Spleen (tissue), 11 donors: ENCODE data around the gene RIPK3. TPM values are rescaled to one million over a fixed set of nuclear protein-coding genes. Genes with fewer than 3 reads are reported as not detected.

ENCODE experiments used
- DNase-seq: peaks from one replicate; pipeline ENCODE4 v3.0.0-alpha.2; 2020
- H3K27ac ChIP-seq, 8 donors: fragments of 200-600 bp; sonication (generic) in 7 of 8; 1 replicate in 4 of 8; 2 replicates in 4 of 8; pipeline versions ENCODE4 v1.5.0 to v1.8.0; 2016 to 2021; ENCODE audit warnings: inconsistent platforms in 4 of 8, mild to moderate bottlenecking in 4 of 8, moderate library complexity in 1 of 8
- H3K27me3 ChIP-seq, 7 donors: fragments of 200-600 bp; sonication (generic) in 6 of 7; replicated peaks in 1 of 7; 1 replicate in 4 of 7; 2 replicates in 3 of 7; pipeline versions ENCODE4 v1.5.0 to v1.8.0; 2016 to 2021; ENCODE audit warnings: inconsistent platforms in 3 of 7, mild to moderate bottlenecking in 1 of 7
- H3K36me3 ChIP-seq, 6 donors: fragments of 200-600 bp; sonication (generic) in 5 of 6; 1 replicate in 4 of 6; 2 replicates in 2 of 6; pipeline versions ENCODE4 v1.5.0 to v1.8.0; 2016 to 2021; ENCODE audit warnings: inconsistent platforms in 2 of 6
- H3K4me1 ChIP-seq, 6 donors: fragments of 200-600 bp; sonication (generic) in 5 of 6; 1 replicate in 3 of 6; 2 replicates in 3 of 6; pipeline versions ENCODE4 v1.5.0 to v1.8.0; 2016 to 2021; ENCODE audit warnings: inconsistent platforms in 3 of 6
- H3K4me3 ChIP-seq, 8 donors: fragments of 200-600 bp; sonication (generic) in 7 of 8; 1 replicate in 4 of 8; 2 replicates in 4 of 8; pipeline versions ENCODE4 v1.5.0 to v1.8.0; 2016 to 2021; ENCODE audit warnings: inconsistent platforms in 4 of 8, mild to moderate bottlenecking in 4 of 8, moderate library complexity in 2 of 8
- H3K9me3 ChIP-seq, 8 donors: fragments of 200-600 bp; sonication (generic) in 7 of 8; 1 replicate in 4 of 8; 2 replicates in 4 of 8; pipeline versions ENCODE4 v1.5.0 to v1.8.0; 2016 to 2021; ENCODE audit warnings: inconsistent platforms in 4 of 8
- POLR2A ChIP-seq, 3 donors: fragments of 450-650 bp; IDR thresholded peaks; one replicate each; pipeline ENCODE4 v1.5.1; 2017; ENCODE audit warnings: antibody characterized with exemption in 3 of 3, mild to moderate bottlenecking in 1 of 3
- POLR2AphosphoS5 ChIP-seq, 3 donors: sonication (generic); formaldehyde crosslinking; IDR thresholded peaks; one replicate each; pipeline ENCODE4 v1.5.1; 2017; ENCODE audit warnings: antibody characterized with exemption in 3 of 3
- WGBS, 5 donors: extraction: QIAGEN DNeasy Blood & Tissue Kit in 3 of 5; methylation state at CpG; one replicate each; pipeline versions ENCODE4 v1.1.5 to v1.1.7; 2013 to 2018; 5-methylcytosine and 5-hydroxymethylcytosine counted together
- intact Hi-C: fragments of 100-400 bp; cut with DNase I; formaldehyde crosslinking; loops from one replicate; pipeline ENCODE4 v1.15.0; 2023; ENCODE audit warnings: low total_unique reads
- polyA plus RNA-seq, 3 donors: library from polyadenylated mRNA; stranded (reverse); fragments of 200-250 nt; gene quantifications; one replicate each; pipeline ENCODE4 v1.2.1, GENCODE V29; 2013
- total RNA-seq, 7 donors: library from RNA; depleted of rRNA in 3 of 7; stranded (reverse); fragments of >200 nt in 3 of 7; fragmentation: NEBNext Ultra II Directional in 4 of 7; extraction: Animal tissue kit (Norgen Biotek cat#: 25700) in 4 of 7; gene quantifications; one replicate each; pipeline versions ENCODE4 v1.1.0 to v1.2.1, GENCODE V29; 2016 to 2021
- TF ChIP-seq, protein P1 (sequence below), 11 experiments: fragments of 200-600 bp in 7 of 11; fragments of 450-650 bp in 4 of 11; sonication (generic) in 4 of 11; IDR thresholded peaks in 8 of 11; conservative IDR thresholded peaks in 3 of 11; 1 replicate in 7 of 11; 2 replicates in 4 of 11; pipeline versions ENCODE4 v1.4.0 to v1.8.0; 2016 to 2021; ENCODE audit warnings: antibody characterized with exemption in 11 of 11, inconsistent platforms in 4 of 11, mild to moderate bottlenecking in 1 of 11
- donor health status: healthy with polysubstance abuse.
- donor health status: DM: no; HTN: no; CAD: no; lungs with moderate emphysema.
- donor health status: DM: no; HTN: no; CAD: no.
- donor health status: Bipolar disorder and iron deficiency.
- donor health status: healthy.
- donor health status: DM: no; HTN: no; CAD: no.
- donor health status: DM: yes; HTN: yes; CAD: no.

Gene RIPK3
- total and polyA plus RNA-seq, 10 donors: 14.0 to 42.4 (median 28.4) TPM

DNA sequence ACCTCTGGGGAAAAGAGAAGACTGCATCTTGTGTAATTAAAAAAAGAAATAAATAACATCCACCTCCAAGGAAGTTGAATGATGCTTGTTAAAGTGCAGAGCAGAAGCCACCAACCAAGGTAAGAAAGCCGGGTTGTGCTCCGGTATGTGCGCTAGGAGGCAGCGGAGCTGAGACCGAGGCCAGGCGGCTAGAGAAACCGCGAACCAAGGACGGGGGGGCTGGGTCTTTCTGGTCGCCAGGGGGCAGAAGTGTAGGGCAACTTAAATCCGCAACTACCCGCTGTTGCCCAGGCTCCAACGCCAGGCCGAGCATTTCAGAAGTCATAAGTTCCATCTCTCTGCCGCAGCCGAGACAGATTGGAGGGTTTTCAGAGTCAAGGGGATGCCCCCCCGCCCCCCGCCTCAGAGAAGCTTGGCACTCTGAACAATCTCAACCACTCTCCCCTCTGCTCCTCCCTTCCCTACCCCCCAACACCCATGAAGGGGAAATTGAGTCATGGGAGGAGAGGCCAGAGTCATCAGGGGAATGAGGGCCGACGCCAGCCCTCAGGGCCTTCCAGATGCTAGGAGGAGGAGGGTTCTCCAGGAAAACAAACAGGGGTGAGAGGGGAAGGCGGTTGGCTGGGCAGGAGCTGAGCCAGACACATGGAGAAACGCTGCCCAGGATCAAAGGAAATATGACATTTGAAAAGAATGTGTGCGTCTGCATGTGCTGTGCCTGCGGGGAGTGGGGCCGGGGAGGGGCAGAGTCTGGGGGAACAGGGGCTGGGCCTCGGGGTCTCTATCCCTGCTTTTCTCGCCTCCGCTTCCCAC lies 26.0 kb upstream of the RIPK3 start:
- WGBS, 5 donors: 9 to 12% (median 10%) methylated on average over 26 to 28 of the region's 28 CpGs
- no peaks in the 10 kb centered on the region for H3K9me3 ChIP-seq
- peak overlapping the region in 7 of 8 donors; percentile 25 to 73 (median 37) for H3K4me3 ChIP-seq
- TF ChIP-seq POLR2A (IDR thresholded peaks at IDR 0.05) (no peak), POLR2AphosphoS5 (IDR thresholded peaks at IDR 0.05) (peak; percentile 50 to 73 (median 62))
- TF ChIP-seq, protein P1, sequence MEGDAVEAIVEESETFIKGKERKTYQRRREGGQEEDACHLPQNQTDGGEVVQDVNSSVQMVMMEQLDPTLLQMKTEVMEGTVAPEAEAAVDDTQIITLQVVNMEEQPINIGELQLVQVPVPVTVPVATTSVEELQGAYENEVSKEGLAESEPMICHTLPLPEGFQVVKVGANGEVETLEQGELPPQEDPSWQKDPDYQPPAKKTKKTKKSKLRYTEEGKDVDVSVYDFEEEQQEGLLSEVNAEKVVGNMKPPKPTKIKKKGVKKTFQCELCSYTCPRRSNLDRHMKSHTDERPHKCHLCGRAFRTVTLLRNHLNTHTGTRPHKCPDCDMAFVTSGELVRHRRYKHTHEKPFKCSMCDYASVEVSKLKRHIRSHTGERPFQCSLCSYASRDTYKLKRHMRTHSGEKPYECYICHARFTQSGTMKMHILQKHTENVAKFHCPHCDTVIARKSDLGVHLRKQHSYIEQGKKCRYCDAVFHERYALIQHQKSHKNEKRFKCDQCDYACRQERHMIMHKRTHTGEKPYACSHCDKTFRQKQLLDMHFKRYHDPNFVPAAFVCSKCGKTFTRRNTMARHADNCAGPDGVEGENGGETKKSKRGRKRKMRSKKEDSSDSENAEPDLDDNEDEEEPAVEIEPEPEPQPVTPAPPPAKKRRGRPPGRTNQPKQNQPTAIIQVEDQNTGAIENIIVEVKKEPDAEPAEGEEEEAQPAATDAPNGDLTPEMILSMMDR (IDR thresholded peaks at IDR 0.05 in 8 of 11, conservative IDR thresholded peaks at IDR 0.05 in 3 of 11): peak; percentile 64 to 95 (median 84)
- no peaks in the 10 kb centered on the region for H3K36me3 ChIP-seq
- H3K27me3 ChIP-seq: peaks cover 0 to 63% (median 11%) of the 10 kb centered on the region in 7 donors
- peaks cover 16 to 57% (median 41%) of the 10 kb centered on the region in 6 donors for H3K4me1 ChIP-seq
- peak; percentile 92 for DNase-seq
- intact Hi-C loops: loop anchor here (10.0 kb wide), 1 partner anchor 49 kb away; no protein-coding TSS in a partner anchor
- peak overlapping the region; percentile 68 to 85 (median 80) for H3K27ac ChIP-seq

DNA sequence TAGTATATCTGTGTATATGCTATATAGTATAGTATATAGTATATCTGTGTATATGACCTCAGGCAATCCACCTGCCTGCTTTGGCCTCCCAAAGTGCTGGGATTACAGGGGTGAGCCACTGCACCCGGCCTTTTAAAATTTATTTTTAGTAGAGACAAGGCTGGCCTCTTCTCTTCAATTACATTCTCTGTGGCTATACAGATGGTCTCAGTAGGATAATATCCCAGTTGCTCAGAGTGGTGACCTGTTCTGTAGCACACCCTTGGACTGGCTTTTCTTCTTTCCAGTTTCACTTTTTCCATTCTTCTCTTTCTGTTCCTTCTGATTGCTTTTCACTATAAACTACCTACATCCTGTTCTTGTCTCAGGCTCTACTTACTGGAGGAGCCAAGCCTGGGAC lies 25.1 kb upstream of the RIPK3 start:
- no peak for DNase-seq
- Histone ChIP-seq H3K4me1 (peaks cover 16 to 51% (median 39%) of the 10 kb centered on the region in 6 donors), H3K27me3 (peaks cover 0 to 60% (median 11%) of the 10 kb centered on the region in 7 donors), H3K4me3 (no peak overlapping the region), H3K27ac (no peak overlapping the region), H3K9me3 (peaks cover 0 to 4% (median 0%) of the 10 kb centered on the region in 8 donors), H3K36me3 (no peaks in the 10 kb centered on the region)
- 76 to 94% (median 88%) methylated on average over 1 of the region's 1 CpG for WGBS, 5 donors
- no peak for TF ChIP-seq POLR2A (IDR thresholded peaks at IDR 0.05)
- intact Hi-C loops: loop anchor here (10.0 kb wide), 1 partner anchor 50 kb away; no protein-coding TSS in a partner anchor

DNA sequence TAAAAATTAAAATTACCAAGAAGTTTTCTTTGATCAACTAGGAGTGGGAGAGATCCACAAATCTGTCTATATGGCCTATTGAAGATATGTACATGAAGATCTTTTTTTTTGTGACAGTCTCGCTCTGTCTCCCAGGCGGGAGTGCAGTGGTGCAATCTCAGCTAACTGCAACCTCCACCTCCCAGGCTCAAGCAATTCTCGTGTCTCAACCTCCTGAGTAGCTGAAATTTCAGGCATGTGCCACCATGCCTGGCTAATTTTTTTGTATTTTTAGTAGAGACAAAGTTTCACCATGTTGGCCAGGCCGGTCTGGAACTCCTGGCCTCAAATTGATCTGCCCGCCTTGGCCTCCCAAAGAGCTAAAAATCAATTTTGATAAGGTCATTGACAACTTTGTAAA lies 23.6 kb upstream of the RIPK3 start:
- Histone ChIP-seq H3K27ac (no peak overlapping the region), H3K36me3 (no peaks in the 10 kb centered on the region), H3K9me3 (peaks cover 0 to 4% (median 0%) of the 10 kb centered on the region in 8 donors), H3K27me3 (peaks cover 0 to 48% (median 8%) of the 10 kb centered on the region in 7 donors), H3K4me1 (peaks cover 16 to 37% (median 35%) of the 10 kb centered on the region in 6 donors), H3K4me3 (no peak overlapping the region)
- TF ChIP-seq, protein P1 (IDR thresholded peaks at IDR 0.05 in 8 of 11, conservative IDR thresholded peaks at IDR 0.05 in 3 of 11): no peak
- TF ChIP-seq POLR2AphosphoS5 (IDR thresholded peaks at IDR 0.05): no peak
- TF ChIP-seq POLR2A (IDR thresholded peaks at IDR 0.05): no peak
- intact Hi-C loops: loop anchor here (10.0 kb wide), 1 partner anchor 51 kb away; no protein-coding TSS in a partner anchor
- WGBS, 5 donors: 84 to 96% (median 86%) methylated on average over 5 of the region's 5 CpGs
- DNase-seq: no peak

DNA sequence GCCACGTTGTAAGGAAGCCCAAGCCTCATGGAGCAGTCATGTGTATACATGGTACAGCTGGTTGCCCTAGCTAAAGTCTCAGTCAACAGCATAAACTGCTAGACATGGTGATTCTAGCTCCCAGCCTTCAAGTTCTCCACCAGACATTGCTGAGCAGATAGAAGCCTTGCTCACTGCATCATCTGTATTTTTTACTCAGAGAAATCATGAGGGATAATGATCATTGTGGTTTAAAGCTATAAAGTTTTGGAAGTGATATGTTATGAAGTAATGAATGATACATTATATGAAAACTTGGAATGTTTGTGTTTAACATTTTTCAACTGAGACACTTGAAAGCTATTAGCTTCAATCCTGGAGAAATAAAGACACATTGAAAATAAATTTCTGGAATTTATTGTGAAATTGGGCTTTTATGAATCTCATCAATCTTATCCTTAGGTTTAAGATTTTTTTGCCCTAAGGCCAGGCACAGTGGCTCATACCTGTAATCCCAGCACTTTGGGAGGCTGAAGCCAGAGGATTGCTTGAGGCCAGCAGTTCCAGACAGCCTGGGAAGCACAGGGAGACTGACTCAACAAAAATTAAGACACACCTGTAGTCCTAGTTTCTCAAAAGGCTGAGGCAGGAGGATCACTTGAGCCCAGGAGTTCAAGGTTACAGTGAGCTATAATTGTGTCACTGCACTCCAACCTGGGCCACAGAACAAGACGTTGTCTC lies 22.6 kb upstream of the RIPK3 start:
- Histone ChIP-seq H3K4me3 (no peak overlapping the region), H3K36me3 (no peaks in the 10 kb centered on the region), H3K27me3 (peaks cover 0 to 46% (median 4%) of the 10 kb centered on the region in 7 donors), H3K9me3 (peaks cover 0 to 4% (median 0%) of the 10 kb centered on the region in 8 donors), H3K27ac (no peak overlapping the region), H3K4me1 (peaks cover 13 to 27% (median 26%) of the 10 kb centered on the region in 6 donors)
- TF ChIP-seq POLR2AphosphoS5 (IDR thresholded peaks at IDR 0.05) (no peak), POLR2A (IDR thresholded peaks at IDR 0.05) (no peak)
- TF ChIP-seq, protein P1 (IDR thresholded peaks at IDR 0.05 in 8 of 11, conservative IDR thresholded peaks at IDR 0.05 in 3 of 11): no peak
- intact Hi-C loops: loop anchor here (10.0 kb wide), 1 partner anchor 52 kb away; no protein-coding TSS in a partner anchor
- DNase-seq: no peak
- 41 to 70% (median 67%) methylated on average over 2 of the region's 2 CpGs for WGBS, 5 donors
